GM11168 (cell line): ENCODE measurements around the gene BRD3OS.

ENCODE experiments used
- in situ Hi-C: fragments of 300-500 bp; cut with MboI; formaldehyde crosslinking; loops from one replicate; pipeline ENCODE4 v1.12.0; 2022; ENCODE audit warnings: low sequenced_read_pairs; ENCODE audit not compliant: unreplicated experiment

Gene BRD3OS

DNA sequence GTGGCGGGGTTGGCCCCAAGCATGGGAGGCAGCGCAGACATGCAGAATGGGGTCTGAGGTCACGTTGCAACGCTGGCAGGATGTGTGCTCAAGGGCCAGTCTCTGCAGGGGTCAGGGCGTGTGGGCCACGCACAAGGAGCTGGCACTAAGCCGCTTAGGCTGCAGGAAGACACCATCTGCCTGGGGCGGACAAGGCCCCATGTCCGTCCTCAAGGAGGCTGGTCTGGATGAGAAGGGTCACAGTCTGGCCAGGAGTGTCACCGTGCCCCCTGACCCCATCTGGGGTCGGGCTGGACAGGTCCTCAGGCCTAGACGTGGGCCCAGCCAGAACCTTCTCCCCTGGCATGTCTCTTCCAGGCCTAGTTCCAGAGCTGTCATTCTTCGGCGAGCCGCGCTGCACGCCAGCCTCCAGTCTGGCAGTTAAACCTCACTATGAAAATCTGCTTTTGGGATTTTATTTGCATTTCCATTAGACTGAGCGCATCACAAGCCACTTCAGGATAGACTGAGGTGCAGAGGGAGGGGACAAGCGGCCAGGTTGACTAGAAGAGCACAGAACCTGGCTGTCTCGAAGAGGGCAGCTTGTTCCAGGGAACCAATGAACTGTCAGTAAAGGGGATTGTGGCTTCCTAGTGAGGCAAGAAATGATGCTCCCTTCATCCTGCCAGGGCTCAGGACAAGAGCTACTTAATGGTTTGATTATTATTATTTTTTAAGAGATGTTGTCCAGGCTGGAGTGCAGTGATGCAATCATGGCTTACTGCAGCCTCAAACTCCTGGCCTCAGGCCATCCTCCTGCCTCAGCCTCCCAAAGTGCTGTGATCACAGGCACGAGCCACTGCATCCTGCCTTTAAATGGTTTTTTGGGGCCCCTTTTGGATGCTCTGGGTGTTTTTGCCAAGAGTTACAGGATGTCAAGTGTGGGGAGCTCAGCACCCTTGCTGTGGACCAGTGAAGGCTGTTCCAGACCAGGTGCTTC lies 4.3 kb downstream of the BRD3OS start:
- in situ Hi-C loops: no loop called here

DNA sequence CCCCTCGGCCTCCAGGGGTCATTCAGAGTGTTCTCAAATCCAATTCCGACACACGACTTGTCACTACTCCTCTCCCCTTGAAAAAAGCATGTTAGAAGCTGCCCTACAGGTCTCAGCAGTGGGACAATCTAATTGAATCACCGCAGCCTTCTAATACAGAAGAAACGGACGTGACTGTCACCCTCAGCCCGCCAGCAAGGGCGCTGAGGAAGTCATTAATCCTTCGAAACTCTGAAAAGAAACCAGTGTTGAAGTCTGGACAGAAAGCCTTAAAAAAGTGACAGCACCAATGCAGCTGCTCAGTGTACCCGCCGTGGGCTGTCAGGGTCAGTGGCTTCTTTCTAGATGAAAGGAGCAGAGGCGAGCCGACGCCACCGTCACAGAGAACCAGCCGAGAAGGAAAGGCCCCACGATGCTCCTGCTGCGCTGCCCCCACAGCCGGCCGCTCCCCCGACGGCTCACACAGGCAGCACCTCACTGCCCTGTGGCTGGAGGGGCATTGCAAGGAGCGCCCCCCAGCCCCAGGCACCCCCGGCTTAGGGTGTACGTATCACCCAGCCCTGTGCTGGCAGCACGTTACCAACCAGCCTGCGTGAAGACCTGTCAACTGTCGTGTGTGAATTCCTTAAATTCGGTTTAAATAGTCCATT lies 5.7 kb downstream of the BRD3OS start:
- in situ Hi-C loops: no loop called here

DNA sequence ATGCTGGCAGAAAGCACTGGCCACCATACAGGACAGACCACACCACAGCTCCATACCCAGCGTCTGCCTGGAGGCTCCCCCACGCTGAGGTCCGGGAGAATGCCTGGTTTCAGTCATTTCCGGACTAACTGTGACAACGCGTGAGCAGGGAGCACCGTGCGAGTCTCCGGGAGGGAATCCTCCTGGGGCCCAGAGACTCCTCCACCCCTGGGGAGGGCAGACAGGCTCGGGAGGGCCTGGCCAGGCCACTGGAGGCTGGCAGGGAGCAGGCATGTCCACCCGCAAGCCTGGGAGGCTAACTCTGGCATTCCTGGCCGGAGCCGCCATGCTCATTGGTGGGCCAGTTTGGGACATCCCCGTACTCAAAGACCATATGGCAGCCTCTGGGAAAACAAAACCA lies 6.5 kb downstream of the BRD3OS start:
- in situ Hi-C loops: no loop called here

DNA sequence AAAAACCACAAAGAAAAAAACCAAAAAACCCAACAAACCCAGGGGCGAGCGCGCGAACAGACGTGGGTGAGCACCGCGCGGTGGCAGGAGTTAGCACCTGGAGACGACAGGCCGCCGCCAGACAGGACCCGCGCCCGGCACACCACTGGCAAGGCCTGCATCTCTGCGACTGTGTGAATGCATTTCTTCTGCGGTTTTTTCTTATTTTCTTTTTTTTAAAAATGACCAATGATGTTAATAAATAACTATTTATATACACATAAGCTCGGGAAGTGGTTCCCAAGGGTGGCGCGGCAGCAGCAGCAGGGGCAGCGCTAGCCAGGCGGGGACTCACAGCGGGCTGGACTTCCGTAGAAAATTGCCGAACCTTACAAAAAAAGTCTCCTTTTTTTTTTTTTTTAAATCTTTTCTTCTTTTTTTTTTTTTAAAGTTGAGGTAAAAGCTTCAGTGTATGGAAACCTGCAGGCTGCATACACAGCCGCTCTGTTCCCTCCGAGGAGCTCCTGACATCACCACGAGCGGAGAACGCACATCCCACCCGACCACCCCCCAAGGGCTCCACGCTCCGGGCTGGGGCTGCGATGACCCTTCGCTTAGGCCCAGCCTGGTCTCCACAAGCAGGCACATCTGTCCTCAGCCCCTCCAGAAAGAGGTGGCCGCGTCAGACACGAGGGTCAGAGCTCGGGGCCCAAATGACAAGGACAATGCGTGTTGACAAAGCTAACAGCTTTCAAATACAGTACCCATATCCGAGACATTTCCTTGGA lies 7.4 kb downstream of the BRD3OS start:
- in situ Hi-C loops: no loop called here

DNA sequence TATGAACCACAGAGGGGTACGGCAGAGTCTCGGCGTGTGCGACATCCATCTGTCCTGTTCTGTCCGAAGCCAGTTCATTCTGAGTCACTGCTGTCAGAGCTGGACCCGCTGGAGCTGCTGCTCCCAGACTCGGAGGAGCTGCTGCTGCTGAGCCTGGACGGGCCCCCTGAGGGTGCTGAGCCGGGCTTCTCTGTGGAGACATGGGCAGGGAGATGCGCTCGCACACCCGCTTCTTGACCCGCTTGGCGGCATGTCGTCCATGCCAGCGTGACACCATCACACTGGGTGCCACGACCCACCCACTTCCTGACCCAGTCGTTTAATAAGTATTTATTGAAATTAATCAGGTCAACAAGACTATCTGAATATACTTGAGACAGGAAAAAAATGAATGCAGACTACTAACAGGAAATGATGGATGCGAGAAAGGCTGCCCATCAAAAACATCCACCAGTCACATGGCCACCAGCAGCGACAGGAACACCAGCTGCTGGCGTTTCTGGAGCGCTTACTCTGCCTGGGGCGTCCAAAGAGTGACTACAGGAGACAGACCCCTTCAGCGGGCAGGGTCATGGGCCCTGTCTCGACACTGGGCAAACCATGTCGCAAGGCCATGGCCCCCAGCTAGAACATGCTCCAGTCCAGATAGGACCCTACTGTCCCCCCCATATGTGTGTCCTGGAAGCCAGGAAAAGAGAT lies 8.4 kb downstream of the BRD3OS start:
- in situ Hi-C loops: no loop called here

DNA sequence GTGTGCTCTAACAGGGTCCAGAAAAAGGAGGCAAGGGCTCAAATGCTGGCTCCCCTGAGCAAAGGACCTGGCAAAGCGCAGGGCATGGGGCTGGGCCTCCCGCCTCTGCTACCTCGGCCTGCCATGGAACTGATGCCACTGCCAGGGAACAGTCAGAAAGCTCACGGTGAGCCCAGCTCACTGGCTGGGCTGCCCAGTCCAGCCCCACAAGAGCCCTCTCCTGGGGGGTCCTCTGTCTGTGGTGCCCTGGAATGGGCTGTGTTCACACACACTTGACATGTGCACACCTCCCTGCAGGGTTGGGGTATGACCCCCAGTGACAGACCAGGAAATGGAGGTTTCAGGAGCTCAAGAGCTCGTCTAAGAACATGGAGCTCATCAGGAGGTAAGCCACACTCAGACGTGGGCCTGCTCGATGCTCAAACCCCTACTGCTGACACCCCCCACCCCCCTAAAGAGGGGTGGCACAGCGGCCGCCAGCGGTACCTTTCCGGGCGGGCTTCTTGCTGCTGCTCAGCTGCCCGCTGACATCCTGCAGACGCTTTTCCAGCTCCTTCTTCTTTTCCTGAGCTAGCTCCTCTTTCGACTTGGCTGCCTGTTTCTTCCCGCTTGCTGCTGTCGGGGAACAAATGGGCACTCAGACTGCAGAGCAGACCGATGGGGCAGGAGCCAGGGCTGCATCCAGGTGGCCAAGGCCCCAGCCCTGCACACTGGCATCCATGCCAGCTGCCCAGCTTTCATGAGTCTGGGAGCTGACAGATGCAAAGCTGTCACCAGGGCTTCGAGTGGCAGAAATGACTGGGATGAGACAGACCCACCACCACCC lies 9.1 kb downstream of the BRD3OS start:
- in situ Hi-C loops: no loop called here

DNA sequence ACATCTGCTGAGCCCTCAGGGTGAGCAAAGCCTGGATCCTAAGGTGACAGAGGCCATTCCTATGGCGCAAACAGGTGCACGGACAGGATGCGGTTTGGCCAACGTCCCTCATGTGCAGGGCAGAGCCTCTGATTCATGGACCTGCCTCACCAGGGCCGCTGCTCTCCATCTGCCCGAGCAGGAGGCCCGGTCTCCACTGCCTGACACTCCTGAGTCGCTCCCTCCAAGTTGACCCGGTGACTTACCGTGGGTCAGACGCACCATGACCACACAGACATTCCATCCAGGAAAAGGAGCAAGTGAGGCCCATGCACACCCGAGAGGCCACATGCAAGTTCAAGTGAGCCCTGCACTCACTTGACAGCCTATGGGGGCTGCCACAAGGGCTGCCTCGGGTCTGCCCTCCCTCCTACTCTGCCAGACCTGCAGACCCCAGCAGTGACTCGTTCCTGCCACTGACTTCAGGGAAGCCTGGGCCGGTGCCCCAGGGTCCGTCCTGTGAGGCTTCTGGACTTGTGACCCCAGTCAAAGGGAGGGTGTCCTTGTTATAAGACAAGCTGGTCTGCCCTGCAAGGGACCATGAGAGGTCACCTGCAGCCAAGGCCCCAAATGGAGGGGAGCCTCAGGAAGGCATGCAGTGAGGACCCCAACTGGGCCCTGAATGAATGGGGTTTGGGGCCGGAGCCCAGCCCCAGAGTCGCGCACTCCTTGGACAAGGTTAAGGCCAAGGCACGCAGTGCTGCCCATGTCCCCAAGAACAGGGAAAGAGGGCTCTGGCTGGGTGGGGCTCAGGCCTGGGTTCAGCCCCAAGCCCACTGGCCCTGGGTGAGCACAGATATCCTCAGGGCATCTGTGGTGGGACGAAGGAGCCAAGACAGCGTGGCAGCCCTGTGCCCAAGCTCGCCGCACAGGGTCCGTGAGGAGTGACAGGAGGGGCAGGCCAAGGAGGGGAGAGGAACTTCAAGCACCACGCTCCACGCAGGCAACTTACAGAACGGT lies 10.1 kb downstream of the BRD3OS start:
- in situ Hi-C loops: no loop called here

DNA sequence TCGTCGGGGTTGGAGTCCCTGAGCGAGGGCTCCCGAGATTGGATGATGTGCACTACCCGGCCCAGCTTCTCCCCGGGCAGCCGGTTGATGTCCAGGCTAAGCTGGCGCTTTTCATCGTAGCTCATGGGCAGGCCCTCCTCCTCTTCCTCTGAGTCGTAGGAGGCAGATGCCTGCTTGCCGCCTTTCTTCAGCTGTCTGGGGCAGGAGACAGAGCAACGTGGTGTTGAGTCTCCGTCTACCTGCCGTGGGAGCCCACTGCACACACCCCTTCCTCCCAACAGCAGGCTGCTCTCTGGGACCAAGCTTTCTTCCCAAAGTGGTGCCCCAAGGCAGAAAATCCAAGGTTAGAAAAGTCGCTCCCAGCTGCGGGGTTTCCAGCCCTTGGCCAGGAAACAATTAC lies 10.8 kb downstream of the BRD3OS start:
- in situ Hi-C loops: no loop called here

DNA sequence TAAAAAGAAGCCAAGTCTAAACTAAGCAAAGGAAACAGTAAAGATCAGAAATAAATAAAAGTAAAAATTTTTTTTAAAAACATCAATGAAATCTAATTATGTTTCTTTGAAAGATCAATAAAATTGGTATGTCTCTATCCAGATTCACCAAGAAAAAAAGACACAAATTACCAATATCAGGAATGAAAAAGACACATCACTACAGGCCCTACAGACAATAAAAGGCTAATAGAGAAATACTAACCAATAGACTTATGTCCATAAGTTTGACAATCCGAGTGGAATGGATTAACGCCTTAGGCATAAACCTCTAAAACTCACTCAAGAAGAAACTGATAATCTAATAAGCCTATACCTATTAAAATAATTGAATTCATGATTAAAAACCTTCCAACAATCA lies 12.4 kb downstream of the BRD3OS start:
- in situ Hi-C loops: no loop called here

DNA sequence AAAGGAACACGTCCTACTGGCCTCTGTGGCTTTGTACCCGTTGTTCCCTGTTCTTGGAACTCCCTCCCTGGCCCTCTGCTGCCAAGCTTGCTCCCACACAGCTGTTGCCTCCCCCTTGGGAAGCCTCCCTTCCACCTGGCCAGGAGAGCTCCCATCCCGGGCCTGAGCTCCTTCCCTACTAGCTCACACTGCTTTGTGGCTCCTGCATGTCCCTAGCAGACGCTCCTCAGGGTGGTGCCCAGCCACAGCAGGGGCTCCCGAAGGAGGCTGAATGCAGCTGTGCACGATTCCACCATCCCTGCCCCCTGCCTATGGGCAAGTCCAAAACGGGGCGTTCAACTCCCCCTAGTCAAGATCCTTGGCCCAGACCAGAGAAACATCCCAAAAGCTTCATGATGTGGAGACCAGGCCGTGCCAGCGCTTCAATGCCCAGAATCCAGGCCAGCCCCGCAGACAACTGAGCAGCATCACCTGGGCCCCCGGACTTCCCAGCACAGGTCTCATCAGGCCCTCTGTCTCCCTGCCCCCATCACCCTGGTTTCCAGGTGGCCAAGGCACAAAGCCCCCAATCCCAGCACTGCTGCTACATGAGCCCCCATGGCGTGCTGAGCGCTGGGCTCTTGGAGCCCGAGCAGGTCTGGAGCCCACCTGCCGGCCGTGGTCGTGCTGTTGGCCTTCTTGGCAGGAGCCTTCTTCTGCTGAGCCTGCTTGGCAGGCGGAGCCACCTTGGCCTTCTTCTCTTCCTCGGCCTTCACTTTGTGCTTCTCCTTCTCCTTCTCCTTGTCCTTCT lies 14.3 kb downstream of the BRD3OS start:
- in situ Hi-C loops: no loop called here

DNA sequence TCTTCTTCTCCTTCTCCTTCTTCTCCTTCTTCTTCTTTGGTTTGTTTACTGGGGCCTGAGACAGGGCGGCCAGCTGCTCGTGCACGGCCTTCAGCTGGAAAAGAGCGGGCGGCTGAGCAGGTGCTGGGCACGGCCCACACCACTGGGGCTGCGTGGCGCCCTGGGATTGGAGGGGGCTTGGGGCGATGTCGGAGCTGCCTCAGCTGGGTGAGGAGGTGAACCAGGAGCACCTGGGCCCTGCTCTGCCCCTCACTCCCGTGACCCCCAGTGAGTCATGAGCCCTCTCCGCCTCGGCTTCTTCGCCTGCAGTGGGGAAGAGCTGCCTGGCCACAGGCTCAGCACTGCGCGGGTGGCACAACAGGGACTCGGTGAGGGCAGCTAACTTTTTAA lies 14.9 kb downstream of the BRD3OS start:
- in situ Hi-C loops: no loop called here

DNA sequence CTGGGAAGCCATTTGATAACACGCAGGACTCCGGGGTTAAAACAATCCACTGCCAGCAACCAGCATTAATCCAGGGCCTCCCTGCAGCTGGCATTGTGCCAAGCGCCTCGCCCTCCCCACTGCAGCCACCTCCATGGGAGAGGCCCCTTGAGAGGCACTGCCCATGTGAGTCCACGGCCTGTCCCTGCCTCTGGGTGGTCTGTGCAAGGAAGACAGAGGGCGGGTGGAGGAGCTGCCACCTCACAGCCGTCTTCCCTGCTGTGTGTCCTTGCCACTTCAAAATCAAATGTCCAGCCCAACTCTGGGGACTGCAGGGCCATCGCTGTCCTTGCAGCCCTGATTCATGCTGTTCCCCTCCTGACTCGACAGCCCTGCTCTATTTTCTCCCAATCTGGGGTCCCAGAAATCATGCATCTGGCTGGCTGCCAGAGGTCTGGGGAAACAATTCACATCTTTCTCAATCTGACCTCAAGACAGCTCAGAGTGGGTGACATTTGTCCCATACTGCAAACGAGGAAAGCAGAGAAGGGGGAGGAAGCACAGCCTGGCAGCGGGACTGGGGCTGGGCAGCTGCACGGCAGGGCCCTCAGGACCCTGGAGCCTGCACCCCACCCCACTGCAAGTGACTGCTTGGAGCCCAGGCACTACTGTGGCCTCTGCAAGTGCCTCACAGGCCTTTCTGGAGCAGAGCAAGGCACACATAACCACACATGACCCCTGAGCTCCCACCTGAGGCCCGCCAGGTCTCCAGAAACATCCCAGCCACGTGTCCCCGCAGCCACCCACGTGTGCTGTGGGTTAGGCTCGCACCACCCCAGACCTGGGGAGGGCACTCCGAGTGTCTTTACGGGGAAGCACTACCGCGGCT lies 15.7 kb downstream of the BRD3OS start:
- in situ Hi-C loops: no loop called here

DNA sequence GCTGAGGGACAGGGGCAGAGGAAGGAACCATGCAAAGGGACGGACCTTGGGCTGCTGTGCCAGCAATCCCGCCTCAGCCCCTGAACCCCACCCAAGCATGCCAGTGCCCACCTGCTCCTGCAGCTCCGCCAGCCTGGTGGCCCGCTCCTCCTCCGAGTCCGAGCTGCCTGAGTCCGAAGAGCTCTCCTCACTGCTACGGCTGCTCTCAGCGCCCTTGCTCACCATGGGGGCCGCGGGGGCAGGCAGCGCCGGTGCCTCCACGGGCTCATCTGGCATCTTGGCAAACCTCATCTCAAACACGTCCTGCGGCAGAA lies 16.3 kb downstream of the BRD3OS start:
- in situ Hi-C loops: no loop called here

DNA sequence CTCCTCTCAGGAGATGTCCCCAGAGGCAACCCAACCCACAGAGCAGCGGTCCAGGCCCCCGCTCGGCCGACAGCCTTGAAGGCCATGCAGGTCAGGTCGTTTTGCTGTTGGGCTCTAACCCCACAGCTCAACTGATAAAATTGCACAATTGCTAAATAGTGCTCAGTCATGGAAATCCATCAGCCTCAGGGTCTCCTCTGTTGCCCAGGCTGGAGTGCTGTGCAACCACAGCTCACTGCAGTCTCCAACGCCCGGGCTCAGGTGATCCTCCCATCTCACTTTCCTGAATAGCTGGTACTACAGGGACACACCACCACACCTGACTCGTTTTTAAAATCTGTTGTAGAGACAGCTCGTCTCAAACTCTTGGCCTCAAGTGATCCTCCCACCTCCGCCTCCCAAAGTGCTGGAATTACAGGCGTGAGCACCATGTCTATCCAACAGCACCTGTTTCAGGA lies 18.3 kb downstream of the BRD3OS start:
- in situ Hi-C loops: no loop called here

DNA sequence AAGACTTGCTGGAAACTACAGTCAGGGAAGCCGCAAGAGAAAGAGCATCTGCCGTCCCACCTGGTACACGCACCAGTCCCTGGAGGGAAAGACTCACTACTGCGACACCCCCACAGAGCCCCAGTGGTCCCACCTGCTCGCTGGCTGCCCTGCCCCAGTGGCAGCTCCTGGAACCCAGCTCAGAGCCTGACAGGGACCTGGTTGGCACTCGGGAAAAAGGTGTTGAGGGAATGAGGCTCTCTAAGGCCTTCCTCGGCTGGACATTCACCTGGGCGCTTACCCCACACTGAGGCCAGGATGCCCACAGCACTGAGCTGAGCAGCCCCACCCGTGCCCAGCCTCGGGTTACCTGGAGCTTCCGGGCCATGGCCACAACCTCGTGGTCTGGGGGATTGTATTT lies 19.7 kb downstream of the BRD3OS start:
- in situ Hi-C loops: no loop called here

DNA sequence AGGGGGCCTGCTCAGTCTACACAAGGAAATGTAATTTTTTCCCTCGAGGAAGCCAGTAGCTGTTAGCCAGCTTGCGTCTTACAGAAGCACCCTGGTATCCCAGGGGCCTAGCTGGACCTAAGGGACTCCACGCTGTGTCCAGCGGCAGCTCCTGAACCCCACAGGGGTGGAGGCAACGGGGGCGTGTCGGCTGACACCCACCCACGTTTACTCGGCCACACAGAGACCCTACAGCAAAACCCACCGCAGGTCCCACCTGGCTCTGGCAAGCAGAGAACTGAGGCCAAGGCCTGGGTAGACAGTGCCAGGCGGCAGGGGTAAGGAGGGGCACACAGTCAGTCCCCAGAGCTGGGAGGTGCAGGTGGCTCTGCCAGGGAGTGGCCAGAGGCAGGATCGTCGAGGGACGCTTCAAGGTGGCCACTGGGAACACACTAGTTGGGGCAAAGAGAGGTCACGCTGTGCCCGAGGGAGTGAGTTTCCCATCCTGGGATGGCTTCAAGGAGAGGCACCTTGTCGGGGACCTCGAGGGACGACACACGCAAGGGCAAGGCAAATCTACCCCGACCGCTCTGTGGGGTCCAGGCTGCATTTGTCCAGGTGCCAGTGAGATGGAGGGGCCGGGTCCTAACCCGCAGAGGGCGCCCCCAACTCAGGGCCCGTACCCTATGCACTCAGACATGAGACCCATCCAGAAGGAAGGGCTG lies 20.7 kb downstream of the BRD3OS start:
- in situ Hi-C loops: no loop called here
